HFFc6 (cell line): ENCODE data around the gene SRCIN1. TPM values are rescaled to one million over a fixed set of nuclear protein-coding genes. Genes with fewer than 3 reads are reported as not detected.

Source experiments
- DNase-seq: peaks from one replicate; pipeline ENCODE4 v3.0.0-alpha.2; 2018
- H3K27ac Mint-ChIP-seq: 2 replicates; pipeline ENCODE4 v1.8.0; 2020; ENCODE audit warnings: mild to moderate bottlenecking, mixed read lengths
- H3K27me3 Mint-ChIP-seq: 2 replicates; pipeline ENCODE4 v1.8.0; 2021; ENCODE audit warnings: mild to moderate bottlenecking, moderate library complexity, mixed read lengths; ENCODE audit not compliant: insufficient read depth
- H3K36me3 Mint-ChIP-seq: 2 replicates; pipeline ENCODE4 v1.8.0; 2021; ENCODE audit warnings: low read depth, mixed read lengths
- H3K4me1 Mint-ChIP-seq: 2 replicates; pipeline ENCODE4 v1.8.0; 2020; ENCODE audit warnings: low read depth, mixed read lengths
- H3K4me3 Mint-ChIP-seq: 2 replicates; pipeline ENCODE4 v1.8.0; 2020; ENCODE audit warnings: mild to moderate bottlenecking, moderate library complexity, mixed read lengths
- H3K9me3 Mint-ChIP-seq: 2 replicates; pipeline ENCODE4 v1.8.0; 2020; ENCODE audit warnings: mild to moderate bottlenecking, mixed read lengths
- CTCF ChIP-seq: fragments of 200-600 bp; sonication (generic); IDR thresholded peaks from 2 replicates; pipeline ENCODE4 v1.5.0; 2021; ENCODE audit warnings: antibody characterized with exemption, mild to moderate bottlenecking
- total RNA-seq, 6 experiments: library from RNA; stranded (reverse); fragmentation: NEBNext Ultra II Directional; extraction: Animal tissue kit (Norgen Biotek cat#: 25700); gene quantifications; 2 replicates in 1 of 6; 3 replicates in 5 of 6; pipeline ENCODE4 v1.2.3, GENCODE V29; 2021

SRCIN1 gene
- total RNA-seq, 6 experiments from 2014 or later, result not detected

GRCh38 chr17:38605411-38605840, 326 bp downstream of the SRCIN1 start:
- Mint-ChIP-seq H3K36me3 (no peaks in the 10 kb centered on the region), H3K4me3 (peak overlapping the region; percentile 11; the same call in 1 of the 2 replicates), H3K27me3 (peaks cover 41% of the 10 kb centered on the region), H3K4me1 (no peaks in the 10 kb centered on the region), H3K9me3 (no peaks in the 10 kb centered on the region), H3K27ac (no peak overlapping the region)
- DNase-seq, result no peak
- no peak for TF ChIP-seq CTCF

- peak; percentile 15; the same call in 1 of the 2 replicates for TF ChIP-seq CTCF
- H3K9me3 Mint-ChIP-seq, result no peaks in the 10 kb centered on the region
- no peaks in the 10 kb centered on the region for H3K4me1 Mint-ChIP-seq
- DNase-seq, result no peak
- peak overlapping the region; percentile 11; the same call in 1 of the 2 replicates for H3K4me3 Mint-ChIP-seq
- H3K27me3 Mint-ChIP-seq, result peaks cover 41% of the 10 kb centered on the region
- H3K27ac Mint-ChIP-seq, result no peak overlapping the region
- no peaks in the 10 kb centered on the region for H3K36me3 Mint-ChIP-seq
Observed at GRCh38 chr17:38604479-38605403, 1.0 kb downstream of the SRCIN1 start.

GRCh38 chr17:38603786-38604478, 1.8 kb downstream of the SRCIN1 start:
- no peaks in the 10 kb centered on the region for H3K36me3 Mint-ChIP-seq
- no peak overlapping the region for H3K4me3 Mint-ChIP-seq
- peaks cover 41% of the 10 kb centered on the region for H3K27me3 Mint-ChIP-seq
- no peaks in the 10 kb centered on the region for H3K9me3 Mint-ChIP-seq
- TF ChIP-seq CTCF, result no peak
- DNase-seq, result no peak
- H3K27ac Mint-ChIP-seq, result no peak overlapping the region
- H3K4me1 Mint-ChIP-seq, result no peaks in the 10 kb centered on the region

- H3K9me3 Mint-ChIP-seq, result no peaks in the 10 kb centered on the region
- no peak for DNase-seq
- peaks cover 42% of the 10 kb centered on the region for H3K27me3 Mint-ChIP-seq
- no peak overlapping the region for H3K4me3 Mint-ChIP-seq
- no peak overlapping the region for H3K27ac Mint-ChIP-seq
- H3K36me3 Mint-ChIP-seq, result no peaks in the 10 kb centered on the region
- no peaks in the 10 kb centered on the region for H3K4me1 Mint-ChIP-seq
- TF ChIP-seq CTCF, result no peak
Observed at GRCh38 chr17:38602956-38603785, 2.6 kb downstream of the SRCIN1 start.

GRCh38 chr17:38602453-38602852, 3.3 kb downstream of the SRCIN1 start:
- no peak for TF ChIP-seq CTCF
- Mint-ChIP-seq H3K27ac (no peak overlapping the region), H3K4me3 (no peak overlapping the region), H3K27me3 (peaks cover 43% of the 10 kb centered on the region), H3K9me3 (no peaks in the 10 kb centered on the region), H3K4me1 (no peaks in the 10 kb centered on the region), H3K36me3 (no peaks in the 10 kb centered on the region)
- no peak for DNase-seq
